ENCODE results near the gene ERBB3. TPM values are rescaled to one million over a fixed set of nuclear protein-coding genes. Genes with fewer than 3 reads are reported as not detected.
"Not testable (repeated sequence)": the region's sequence is repeated elsewhere in the genome, so short reads cannot be mapped to it uniquely, and the experiment has no call there.

Gene ERBB3
- total RNA-seq, 2 experiments from 2014 or later = not detected

DNA sequence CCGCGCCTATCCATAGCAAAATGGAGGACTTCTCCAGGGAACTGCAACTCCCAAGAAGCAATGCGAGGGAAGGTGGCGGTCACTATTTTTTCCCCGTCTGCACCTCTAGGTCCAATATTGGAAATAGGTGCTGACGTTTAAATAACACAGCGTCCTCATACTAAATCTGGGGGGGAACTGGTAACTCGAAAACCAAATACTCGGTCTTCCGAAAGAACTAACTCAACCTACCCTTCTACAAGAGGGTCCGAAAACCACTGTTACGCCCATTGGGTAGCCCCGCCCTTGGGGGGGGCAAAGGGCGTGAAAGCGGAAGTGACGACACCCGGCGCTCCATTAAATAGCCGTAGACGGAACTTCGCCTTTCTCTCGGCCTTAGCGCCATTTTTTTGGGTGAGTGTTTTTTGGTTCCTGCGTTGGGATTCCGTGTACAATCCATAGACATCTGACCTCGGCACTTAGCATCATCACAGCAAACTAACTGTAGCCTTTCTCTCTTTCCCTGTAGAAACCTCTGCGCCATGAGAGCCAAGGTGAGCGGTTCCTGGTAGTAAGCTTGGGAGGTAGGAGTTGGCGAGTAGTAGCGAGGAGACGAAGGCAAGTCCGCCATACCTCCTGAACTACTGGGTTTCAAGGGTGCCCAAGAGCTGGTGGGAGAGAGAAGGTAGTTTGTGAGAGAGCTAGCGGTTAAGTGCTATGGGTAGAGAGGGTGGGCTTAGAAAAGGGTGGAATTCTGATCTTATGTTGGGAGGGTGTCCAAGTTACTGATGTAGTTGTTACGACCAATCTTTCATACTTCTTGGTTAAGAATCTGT is 36.5 kb downstream of the ERBB3 start, which contains the start of gene RPL41:
RPL41 (plus strand) TSS at position 367 of the 815 bp plus-strand sequence.
- Histone ChIP-seq H3K4me1 (ENCODE audit: insufficient read depth, low read length, poor library complexity, severe bottlenecking) (peaks cover 26% of the 10 kb centered on the region), H3K27ac (ENCODE audit: low read depth, low read length, poor library complexity, severe bottlenecking) (peak within 1 kb of the TSS; percentile 94), H2AFZ (ENCODE audit: low read length) (peak within 1 kb of the TSS; percentile 62), H4K20me1 (ENCODE audit: insufficient read depth, low read length) (no peaks in the 10 kb centered on the region), H3K36me3 (ENCODE audit: insufficient read depth, low read length) (peaks cover 63% of the 10 kb centered on the region), H3K4me2 (ENCODE audit: low read length) (peak within 1 kb of the TSS; percentile 71), H3K9me2 (ENCODE audit: insufficient read depth, low read length) (no peaks in the 10 kb centered on the region), H3K9me3 (ENCODE audit: low read length) (no peaks in the 10 kb centered on the region), H3K79me2 (ENCODE audit: insufficient read depth, low read depth, low read length) (peaks cover 16% of the 10 kb centered on the region), H3K4me3 (ENCODE audit: low read depth, low read length, poor library complexity, severe bottlenecking) (peak within 1 kb of the TSS; percentile 91)
- CTCF ChIA-PET (ENCODE audit: unreplicated experiment) = interaction anchor here (1.0 kb wide), 2 partner anchors 12 to 73 kb away, joined by 4 read pairs; partner anchors contain the start of genes PA2G4 and SMARCC2
- TF ChIP-seq, protein P1, sequence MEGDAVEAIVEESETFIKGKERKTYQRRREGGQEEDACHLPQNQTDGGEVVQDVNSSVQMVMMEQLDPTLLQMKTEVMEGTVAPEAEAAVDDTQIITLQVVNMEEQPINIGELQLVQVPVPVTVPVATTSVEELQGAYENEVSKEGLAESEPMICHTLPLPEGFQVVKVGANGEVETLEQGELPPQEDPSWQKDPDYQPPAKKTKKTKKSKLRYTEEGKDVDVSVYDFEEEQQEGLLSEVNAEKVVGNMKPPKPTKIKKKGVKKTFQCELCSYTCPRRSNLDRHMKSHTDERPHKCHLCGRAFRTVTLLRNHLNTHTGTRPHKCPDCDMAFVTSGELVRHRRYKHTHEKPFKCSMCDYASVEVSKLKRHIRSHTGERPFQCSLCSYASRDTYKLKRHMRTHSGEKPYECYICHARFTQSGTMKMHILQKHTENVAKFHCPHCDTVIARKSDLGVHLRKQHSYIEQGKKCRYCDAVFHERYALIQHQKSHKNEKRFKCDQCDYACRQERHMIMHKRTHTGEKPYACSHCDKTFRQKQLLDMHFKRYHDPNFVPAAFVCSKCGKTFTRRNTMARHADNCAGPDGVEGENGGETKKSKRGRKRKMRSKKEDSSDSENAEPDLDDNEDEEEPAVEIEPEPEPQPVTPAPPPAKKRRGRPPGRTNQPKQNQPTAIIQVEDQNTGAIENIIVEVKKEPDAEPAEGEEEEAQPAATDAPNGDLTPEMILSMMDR (conservative IDR thresholded peaks at IDR 0.05; ENCODE audit: low read length) = no peak; the same call in 1 of the 2 replicates
- no peak for TF ChIP-seq EZH2phosphoT487 (IDR thresholded peaks at IDR 0.05; ENCODE audit: borderline replicate concordance, low read depth, low read length)
- peak; percentile 97 for DNase-seq (ENCODE audit: low spot score)
- intact Hi-C loops (cut with micrococcal nuclease; ENCODE audit: unreplicated experiment) = loop anchor here (1.0 to 10.0 kb wide), 3 partner anchors 11 to 518 kb away; partner anchors contain the start of gene BAZ2A
- POLR2A ChIA-PET = interaction anchor here (0.6 to 5.7 kb wide), 19 partner anchors 8 to 512 kb away, joined by 3 to 64 read pairs (median 4); partner anchors contain the start of genes ESYT1, PA2G4, RNF41 and SMARCC2
- no TSS peak for BruUV-seq (replicated peaks)

- peak; percentile 35 for DNase-seq (ENCODE audit: low spot score)
Measured at GRCh38 chr12:56117082-56117706, 37.2 kb downstream of the ERBB3 start.

More at GRCh38 chr12:56117082-56117706, 37.2 kb downstream of the ERBB3 start:
- H3K4me3 ChIP-seq (ENCODE audit: low read depth, low read length, poor library complexity, severe bottlenecking) = peak overlapping the region; percentile 91
- H3K9me3 ChIP-seq (ENCODE audit: low read length); H2AFZ ChIP-seq (ENCODE audit: low read length); H4K20me1 ChIP-seq (ENCODE audit: insufficient read depth, low read length); H3K9me2 ChIP-seq (ENCODE audit: insufficient read depth, low read length): not testable (repeated sequence)
- TSS peak; percentile 97 for BruUV-seq (replicated peaks)
- peak overlapping the region; percentile 94 for H3K27ac ChIP-seq (ENCODE audit: low read depth, low read length, poor library complexity, severe bottlenecking)
- H3K4me1 ChIP-seq (ENCODE audit: insufficient read depth, low read length, poor library complexity, severe bottlenecking) = peaks cover 26% of the 10 kb centered on the region
- peak overlapping the region; percentile 71 for H3K4me2 ChIP-seq (ENCODE audit: low read length)
- peaks cover 65% of the 10 kb centered on the region for H3K36me3 ChIP-seq (ENCODE audit: insufficient read depth, low read length)
- peaks cover 16% of the 10 kb centered on the region for H3K79me2 ChIP-seq (ENCODE audit: insufficient read depth, low read depth, low read length)
- ChIA-PET POLR2A (interaction anchor here (0.6 to 5.7 kb wide), 21 partner anchors 7 to 511 kb away, joined by 3 to 64 read pairs (median 4); partner anchors contain the start of genes ESYT1, PA2G4, RNF41 and SMARCC2), CTCF (ENCODE audit: unreplicated experiment) (interaction anchor here (1.0 kb wide), 2 partner anchors 13 to 72 kb away, joined by 4 read pairs; partner anchors contain the start of genes PA2G4 and SMARCC2)
- intact Hi-C loops (cut with micrococcal nuclease; ENCODE audit: unreplicated experiment) = loop anchor here (2.0 to 10.0 kb wide), 2 partner anchors 378 to 518 kb away; partner anchors contain the start of gene BAZ2A
